ENCODE measurements around the gene CEP76.

- TF ChIP-seq CTCF (optimal IDR thresholded peaks at IDR 0.05 in 1 of 3, IDR thresholded peaks at IDR 0.05 in 1 of 3, conservative IDR thresholded peaks at IDR 0.05 in 1 of 3; ENCODE audit: extremely low read depth in 1 of 3, insufficient read depth in 2 of 3, low read length in 3 of 3) (no peak), EZH2 (IDR thresholded peaks at IDR 0.05; ENCODE audit: low read length) (no peak)
Observed at GRCh38 chr18:12638644-12639124, 63.8 kb downstream of the CEP76 start.

Data from keratinocyte (primary cell).